BE2C (cell line): ENCODE measurements around the gene OSMR.

Source experiments
- DNase-seq: peaks from one replicate; pipeline ENCODE4 v3.0.0-alpha.2; 2020
- H3K27me3 ChIP-seq: fragments of 250-450 bp; sonication (Bioruptor Pico); 2 replicates; pipeline ENCODE4 v1.5.1; 2020; ENCODE audit warnings: mild to moderate bottlenecking
- H3K36me3 ChIP-seq: fragments of 250-450 bp; sonication (Bioruptor Pico); 2 replicates; pipeline ENCODE4 v1.5.1; 2020; ENCODE audit warnings: mild to moderate bottlenecking
- H3K4me1 ChIP-seq: fragments of 250-450 bp; sonication (Bioruptor Pico); 2 replicates; pipeline ENCODE4 v1.5.1; 2020
- H3K4me3 ChIP-seq: 2 replicates; pipeline ENCODE4 v1.5.1; 2011; ENCODE audit warnings: low read depth, low read length
- H3K9me3 ChIP-seq: fragments of 250-450 bp; sonication (Bioruptor Pico); 2 replicates; pipeline ENCODE4 v1.5.1; 2020
- TF ChIP-seq, protein P1 (sequence below): IDR thresholded peaks from 2 replicates; pipeline ENCODE4 v1.5.1; 2012; ENCODE audit warnings: mild to moderate bottlenecking, low read depth, low read length

The OSMR gene

DNA sequence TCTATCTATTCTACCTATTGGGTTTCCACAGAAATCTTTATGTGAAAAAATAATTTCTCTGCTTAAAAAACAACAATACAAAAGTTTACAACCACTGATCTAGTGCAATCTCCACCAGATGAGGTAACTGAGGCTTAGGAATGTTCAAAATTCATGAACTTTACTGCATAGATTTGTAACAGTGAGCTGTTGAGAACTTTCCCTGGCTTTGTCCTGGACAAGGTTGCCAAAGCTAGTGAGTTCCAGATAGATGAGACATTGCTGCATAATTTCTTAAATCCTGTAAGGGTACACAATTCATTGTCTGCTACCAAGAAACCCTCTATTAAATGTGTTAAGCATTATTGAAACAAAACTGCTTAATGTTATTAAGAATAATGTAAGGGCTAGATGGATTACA lies 102.7 kb downstream of the OSMR start:
- TF ChIP-seq, protein P1, sequence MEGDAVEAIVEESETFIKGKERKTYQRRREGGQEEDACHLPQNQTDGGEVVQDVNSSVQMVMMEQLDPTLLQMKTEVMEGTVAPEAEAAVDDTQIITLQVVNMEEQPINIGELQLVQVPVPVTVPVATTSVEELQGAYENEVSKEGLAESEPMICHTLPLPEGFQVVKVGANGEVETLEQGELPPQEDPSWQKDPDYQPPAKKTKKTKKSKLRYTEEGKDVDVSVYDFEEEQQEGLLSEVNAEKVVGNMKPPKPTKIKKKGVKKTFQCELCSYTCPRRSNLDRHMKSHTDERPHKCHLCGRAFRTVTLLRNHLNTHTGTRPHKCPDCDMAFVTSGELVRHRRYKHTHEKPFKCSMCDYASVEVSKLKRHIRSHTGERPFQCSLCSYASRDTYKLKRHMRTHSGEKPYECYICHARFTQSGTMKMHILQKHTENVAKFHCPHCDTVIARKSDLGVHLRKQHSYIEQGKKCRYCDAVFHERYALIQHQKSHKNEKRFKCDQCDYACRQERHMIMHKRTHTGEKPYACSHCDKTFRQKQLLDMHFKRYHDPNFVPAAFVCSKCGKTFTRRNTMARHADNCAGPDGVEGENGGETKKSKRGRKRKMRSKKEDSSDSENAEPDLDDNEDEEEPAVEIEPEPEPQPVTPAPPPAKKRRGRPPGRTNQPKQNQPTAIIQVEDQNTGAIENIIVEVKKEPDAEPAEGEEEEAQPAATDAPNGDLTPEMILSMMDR = no peak
- Histone ChIP-seq H3K36me3 (peaks cover 30% of the 10 kb centered on the region), H3K4me3 (no peak overlapping the region), H3K9me3 (no peaks in the 10 kb centered on the region), H3K4me1 (no peaks in the 10 kb centered on the region), H3K27me3 (no peaks in the 10 kb centered on the region)
- no peak for DNase-seq

DNA sequence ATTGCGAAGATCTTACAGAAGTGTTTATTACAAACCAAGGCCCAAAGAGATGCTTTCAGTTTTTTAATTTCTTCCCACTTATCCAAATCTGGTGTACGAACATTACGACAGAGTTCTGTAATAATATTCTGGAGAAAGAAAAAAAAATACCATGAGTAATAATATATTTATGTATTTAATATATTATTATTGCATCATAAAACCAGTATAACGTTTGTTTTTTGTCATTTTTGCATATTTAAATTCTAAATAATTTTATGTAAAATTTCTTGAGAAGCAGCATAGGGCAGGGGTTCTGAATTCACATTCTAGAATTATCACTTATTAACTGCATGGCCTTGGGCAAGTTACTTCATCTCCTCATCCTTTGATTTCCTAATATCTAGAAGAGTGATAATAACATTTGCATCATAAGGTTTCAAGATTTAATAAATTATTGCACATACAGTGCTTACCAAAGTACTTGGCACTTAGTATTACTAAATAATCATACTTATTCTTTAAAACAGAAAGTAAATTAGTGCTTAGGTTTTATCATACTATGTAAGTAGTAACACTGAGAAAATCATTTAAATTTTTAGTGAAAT lies 107.7 kb downstream of the OSMR start:
- no peaks in the 10 kb centered on the region for H3K27me3 ChIP-seq
- TF ChIP-seq, protein P1 = no peak
- no peaks in the 10 kb centered on the region for H3K9me3 ChIP-seq
- no peaks in the 10 kb centered on the region for H3K4me1 ChIP-seq
- H3K4me3 ChIP-seq = no peak overlapping the region
- peaks cover 27% of the 10 kb centered on the region for H3K36me3 ChIP-seq
- DNase-seq = no peak

DNA sequence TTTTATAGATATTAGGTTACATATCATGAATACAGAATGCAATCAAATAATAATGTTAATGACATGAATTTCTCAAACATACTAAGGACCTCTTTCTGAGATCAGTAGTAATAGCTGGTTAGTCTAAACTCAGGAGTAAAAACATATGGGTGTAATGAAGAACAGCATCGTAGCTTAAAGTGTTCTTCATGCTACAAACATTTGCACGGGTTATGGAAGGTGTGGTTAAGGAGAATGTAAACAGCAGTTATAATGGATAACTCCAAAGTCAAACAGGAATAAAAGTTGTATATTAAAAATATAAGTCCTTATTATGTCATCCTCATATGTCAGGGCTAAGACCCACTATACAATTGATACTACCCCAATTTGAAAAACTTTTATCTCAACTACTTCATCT lies 115.9 kb downstream of the OSMR start:
- TF ChIP-seq, protein P1 = no peak
- H3K27me3 ChIP-seq = no peaks in the 10 kb centered on the region
- no peaks in the 10 kb centered on the region for H3K9me3 ChIP-seq
- H3K4me1 ChIP-seq = no peaks in the 10 kb centered on the region
- peaks cover 22% of the 10 kb centered on the region for H3K36me3 ChIP-seq
- no peak for DNase-seq
- H3K4me3 ChIP-seq = no peak overlapping the region

DNA sequence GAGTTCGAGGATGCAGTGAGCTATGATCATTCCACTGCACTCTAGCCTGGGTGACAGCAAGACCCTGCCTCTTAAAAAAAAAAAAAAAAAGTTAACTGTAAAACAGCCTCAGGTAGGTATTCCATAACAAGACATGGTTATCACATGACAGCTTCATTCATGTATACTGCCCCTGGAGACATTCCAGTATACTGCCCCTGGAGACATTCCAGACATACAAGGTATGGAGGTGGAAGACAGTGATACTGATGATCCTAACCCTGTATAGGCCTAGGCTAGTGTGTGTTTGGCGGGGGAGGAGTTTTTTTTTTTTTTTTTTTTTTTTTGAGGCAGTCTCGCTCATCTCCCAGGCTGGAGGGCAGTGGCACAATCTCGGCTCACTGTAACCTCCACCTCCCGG lies 122.9 kb downstream of the OSMR start:
- Histone ChIP-seq H3K36me3 (peaks cover 8% of the 10 kb centered on the region), H3K4me1 (no peaks in the 10 kb centered on the region), H3K9me3 (no peaks in the 10 kb centered on the region), H3K27me3 (no peaks in the 10 kb centered on the region), H3K4me3 (no peak overlapping the region)
- TF ChIP-seq, protein P1 = no peak
- DNase-seq = no peak

DNA sequence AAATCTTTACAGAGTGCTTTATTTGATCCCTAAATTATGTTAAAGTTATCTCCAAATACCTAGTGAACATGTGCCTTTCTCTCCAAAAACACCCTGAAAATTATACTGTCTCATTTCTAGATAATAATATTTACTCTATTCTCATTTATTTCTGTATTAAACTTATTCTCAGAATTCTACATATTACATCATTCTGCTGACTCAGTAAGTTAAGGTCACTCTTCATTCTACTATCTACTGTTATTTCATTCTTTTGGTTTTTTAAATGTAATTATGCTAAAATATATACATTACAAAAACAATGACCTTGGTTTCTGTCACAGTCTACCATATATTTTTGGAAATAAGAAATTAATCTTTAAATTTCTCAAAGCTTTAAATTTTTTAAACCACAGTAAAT lies 132.2 kb downstream of the OSMR start:
- Histone ChIP-seq H3K36me3 (peaks cover 6% of the 10 kb centered on the region; the same call in 1 of the 2 replicates), H3K27me3 (no peaks in the 10 kb centered on the region), H3K4me1 (no peaks in the 10 kb centered on the region), H3K4me3 (no peak overlapping the region), H3K9me3 (no peaks in the 10 kb centered on the region)
- no peak for DNase-seq
- TF ChIP-seq, protein P1 = no peak

DNA sequence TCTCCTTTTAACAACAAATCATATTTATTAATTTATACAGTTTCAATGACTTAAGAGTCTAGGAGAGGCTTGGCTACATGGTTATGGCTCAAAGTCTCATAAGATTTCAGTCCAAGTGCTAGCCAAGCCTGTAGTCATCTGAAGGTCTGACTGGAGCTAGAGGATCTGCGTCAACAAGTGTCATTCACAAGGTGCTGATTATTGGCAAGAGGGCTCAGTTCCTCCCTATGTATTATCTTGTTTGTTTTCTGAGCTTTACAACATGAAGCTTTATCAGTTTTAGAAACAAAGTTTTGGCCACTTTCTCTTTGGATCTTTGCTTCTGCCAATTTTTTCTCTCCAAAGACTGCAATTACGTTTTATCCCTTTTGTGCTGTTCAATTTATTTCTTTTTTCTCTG lies 133.7 kb downstream of the OSMR start:
- Histone ChIP-seq H3K4me3 (no peak overlapping the region), H3K4me1 (no peaks in the 10 kb centered on the region), H3K36me3 (peaks cover 3% of the 10 kb centered on the region; the same call in 1 of the 2 replicates), H3K27me3 (no peaks in the 10 kb centered on the region), H3K9me3 (no peaks in the 10 kb centered on the region)
- no peak for DNase-seq
- TF ChIP-seq, protein P1 = no peak
